K562 (cell line): ENCODE data around the gene FAM161B. TPM values are rescaled to one million over a fixed set of nuclear protein-coding genes. Genes with fewer than 3 reads are reported as not detected.
"Not testable (repeated sequence)": the region's sequence is repeated elsewhere in the genome, so short reads cannot be mapped to it uniquely, and the experiment has no call there.

Source experiments
- ATAC-seq: fragments of 200-7000 bp; cut with Tn5 transposase; 3 replicates; pipeline ENCODE4 v1.9.1; 2020; ENCODE audit warnings: moderate library complexity
- BruUV-seq: library from RNA; stranded (reverse); fragments of 400-500 nt; replicated peaks from 2 replicates; lab custom pipeline; 2021; lab: Mats Ljungman, UMichigan
- CTCF ChIA-PET: fragments of 300-600 bp; formaldehyde crosslinking; extraction: SDS; loops from one replicate; lab custom pipeline; 2021; ENCODE audit warnings: low intra/inter-chr PET ratio; lab: Yijun Ruan, JAX
- POLR2A ChIA-PET: fragments of 300-600, 350-650 bp; sonication (Branson Sonifier 250); formaldehyde crosslinking; extraction: SDS; loops from one replicate; lab custom pipeline; 2021; ENCODE audit warnings: antibody characterized with exemption, inconsistent platforms; lab: Yijun Ruan, JAX
- DNase-seq, 4 experiments: peaks; one replicate each; pipeline versions ENCODE4 v3.0.0 to v3.0.0-alpha.2; 2011 to 2018; ENCODE audit warnings: low spot score in 3 of 4, mixed read lengths in 3 of 4; ENCODE audit errors: extremely low read depth in 1 of 4
- FAIRE-seq: peaks from 2 replicates; lab custom pipeline; 2011; peaks lifted over from hg19 to GRCh38; lab: Jason Lieb, UNC
- H2AFZ ChIP-seq: 2 replicates; pipeline ENCODE4 v1.6.0; 2011; ENCODE audit warnings: low read depth, low read length, control low read depth, inconsistent platforms
- H3K27ac ChIP-seq: fragments of 200-600 bp; 3 replicates; pipeline ENCODE4 v1.8.0; 2011; ENCODE audit warnings: low read depth, mild to moderate bottlenecking, control low read depth, inconsistent platforms, low read length, moderate library complexity, mixed read lengths; ENCODE audit errors: extremely low read depth
- H3K27me3 ChIP-seq, 2 experiments: fragments of 300-600 bp in 1 of 2; 2 replicates in 1 of 2; 3 replicates in 1 of 2; pipeline versions ENCODE4 v1.6.0 to v1.8.0; 2011; ENCODE audit warnings: inconsistent platforms in 2 of 2, low read length in 2 of 2, mild to moderate bottlenecking in 1 of 2, mixed read lengths in 1 of 2, moderate library complexity in 1 of 2; ENCODE audit not compliant: control insufficient read depth in 2 of 2, insufficient read depth in 2 of 2
- H3K36me3 ChIP-seq: fragments of 300-600 bp; 3 replicates; pipeline ENCODE4 v1.8.0; 2011; ENCODE audit warnings: mild to moderate bottlenecking, low read length, inconsistent platforms; ENCODE audit not compliant: control insufficient read depth, insufficient read depth
- H3K4me1 ChIP-seq, 2 experiments: fragments of 200-600 bp in 1 of 2; replicated peaks in 1 of 2; 2 replicates in 1 of 2; 3 replicates in 1 of 2; pipeline versions ENCODE4 v1.5.1 to v1.8.0; 2011; ENCODE audit warnings: inconsistent platforms in 2 of 2, low read length in 2 of 2, mild to moderate bottlenecking in 1 of 2, mixed read lengths in 1 of 2, moderate library complexity in 1 of 2; ENCODE audit not compliant: control insufficient read depth in 2 of 2, insufficient read depth in 2 of 2
- H3K4me2 ChIP-seq: 2 replicates; pipeline ENCODE4 v1.6.1; 2011; ENCODE audit warnings: low read length, control low read depth, inconsistent platforms, mixed read lengths; ENCODE audit not compliant: insufficient read depth
- H3K4me3 ChIP-seq: fragments of 200-600 bp; sonication (generic), shearing (Covaris generic); 2 replicates; pipeline ENCODE4 v1.5.1; 2016; ENCODE audit warnings: control low read depth, inconsistent platforms
- H3K79me2 ChIP-seq: fragments of 200-600 bp; 3 replicates; pipeline ENCODE4 v1.8.0; 2011; ENCODE audit warnings: low read length, inconsistent platforms; ENCODE audit not compliant: control insufficient read depth, insufficient read depth
- H3K9ac ChIP-seq, 2 experiments: 2 replicates each; pipeline versions ENCODE4 v1.6.0 to v1.6.1; 2011; ENCODE audit warnings: low read depth in 2 of 2, low read length in 2 of 2, control low read depth in 1 of 2, inconsistent platforms in 1 of 2, mild to moderate bottlenecking in 1 of 2, mixed read lengths in 1 of 2; ENCODE audit not compliant: insufficient read depth in 1 of 2
- H3K9me1 ChIP-seq: one replicate; pipeline ENCODE4 v1.6.0; 2011; ENCODE audit warnings: inconsistent platforms, mild to moderate bottlenecking, low read length, moderate library complexity; ENCODE audit not compliant: control insufficient read depth, insufficient read depth
- H3K9me3 ChIP-seq: replicated peaks from 2 replicates; pipeline ENCODE4 v1.5.1; 2011; ENCODE audit warnings: low read depth, low read length, inconsistent platforms; ENCODE audit not compliant: control insufficient read depth, insufficient read depth
- H4K20me1 ChIP-seq: replicated peaks from 2 replicates; pipeline ENCODE4 v1.6.1; 2011; ENCODE audit warnings: low read length, inconsistent platforms, mixed read lengths; ENCODE audit not compliant: control insufficient read depth, insufficient read depth
- ATF4 ChIP-seq: fragments of 450-650 bp; formaldehyde crosslinking; IDR thresholded peaks from 2 replicates; pipeline ENCODE4 v1.4.0; 2022; ENCODE audit warnings: mild to moderate bottlenecking, moderate library complexity
- CGGBP1 ChIP-seq: fragments of 250-450 bp; sonication (Bioruptor Pico); IDR thresholded peaks from 2 replicates; pipeline ENCODE4 v1.9.0; 2021; ENCODE audit warnings: mild to moderate bottlenecking
- CREB3 ChIP-seq: fragments of 450-650 bp; conservative IDR thresholded peaks from 2 replicates; pipeline ENCODE4 v1.6.1; 2016; ENCODE audit warnings: missing genetic modification characterization, low read depth, mild to moderate bottlenecking, missing compliant biosample characterization, moderate library complexity
- CREB5 ChIP-seq: fragments of 250-450 bp; sonication (Bioruptor Pico); IDR thresholded peaks from 2 replicates; pipeline ENCODE4 v1.5.0; 2020; ENCODE audit warnings: mild to moderate bottlenecking
- PTRF ChIP-seq: fragments of 450-650 bp; IDR thresholded peaks from 2 replicates; pipeline ENCODE4 v1.6.1; 2016; ENCODE audit warnings: mild to moderate bottlenecking, missing genetic modification characterization, missing compliant biosample characterization
- ZC3H4 ChIP-seq: sonication (generic); formaldehyde crosslinking; IDR thresholded peaks from 2 replicates; pipeline ENCODE4 v1.9.0; 2021; ENCODE audit warnings: missing genetic modification reagents, borderline replicate concordance
- WGBS: fragments of 100-300 bp; shearing (Covaris generic); methylation state at CpG from one replicate; pipeline ENCODE4 v1.1.6; 2016; ENCODE audit warnings: low coverage, mixed read lengths; ENCODE audit not compliant: insufficient coverage; ENCODE audit errors: missing lambda C conversion rate; 5-methylcytosine and 5-hydroxymethylcytosine counted together
- in situ Hi-C: fragments of 300-500 bp; cut with MboI; formaldehyde crosslinking; loops from 4 replicates; pipeline ENCODE4 v1.15.0; 2018; ENCODE audit warnings: inconsistent platforms, mixed read lengths
- intact Hi-C: fragments of 100-400 bp; cut with micrococcal nuclease; formaldehyde crosslinking; loops from 2 replicates; pipeline ENCODE4 v1.14.2; 2022
- polyA plus RNA-seq, 8 experiments: library from polyadenylated mRNA; depleted of rRNA in 4 of 8; stranded (reverse) in 5 of 8; unstranded in 3 of 8; fragments of >200 nt; fragmentation: Nextera tagmentation in 2 of 8; fragmentation: Illumina TruSeq in 1 of 8; extraction: Ambion mirVana in 2 of 8; extraction: Trizol in 1 of 8; gene quantifications; 2 replicates each; pipeline versions ENCODE4 v1.2.1 to v1.2.3, GENCODE V29; 2011 to 2014; ENCODE audit warnings: inconsistent platforms in 1 of 8, missing spikeins in 1 of 8
- total RNA-seq, 7 experiments: library from RNA; depleted of rRNA in 6 of 7; stranded (reverse); fragments of >200 nt in 6 of 7; fragmentation: Illumina TruSeq in 2 of 7; extraction: Trizol in 2 of 7; gene quantifications; 2 replicates each; pipeline versions ENCODE4 v1.2.1 to v1.2.3, GENCODE V29; 2011 to 2021; ENCODE audit warnings: low replicate concordance in 1 of 7

FAM161B gene
- total and polyA plus RNA-seq, 9 of the 15 experiments (the other 6 are each of a cell fraction or from before 2014, with no cell fraction given), result 0.15 to 1.3 (median 0.84) TPM

- H3K79me2 ChIP-seq, result peaks cover 40% of the 10 kb centered on the region
- BruUV-seq, H3K4me1 ChIP-seq: not testable (repeated sequence)
Measured at GRCh38 chr14:73894180-73894687, 55.7 kb downstream of the FAM161B start.

GRCh38 chr14:73889376-73889775 lies 60.5 kb downstream of the FAM161B start:
- H3K9me1 ChIP-seq, result no peaks in the 10 kb centered on the region
- CTCF ChIA-PET, result no interaction called here
- no peak overlapping the region for H2AFZ ChIP-seq
- 70% methylated on average over 3 of the region's 5 CpGs for WGBS
- no peak for DNase-seq
- no peak for ATAC-seq
- intact Hi-C loops, result loop anchor here (5.0 kb wide), 1 partner anchor 147 kb away; no protein-coding TSS in a partner anchor
- no peaks in the 10 kb centered on the region for H4K20me1 ChIP-seq
- in situ Hi-C loops, result no loop called here
- H3K27me3 ChIP-seq, result no peaks in the 10 kb centered on the region
- TF ChIP-seq CREB5 (CRISPR knock-in tag) (no peak), ATF4 (no peak), PTRF (tag) (no peak), CGGBP1 (no peak), ZC3H4 (CRISPR knock-in tag) (no peak), CREB3 (tag) (no peak)
- no peak overlapping the region for H3K27ac ChIP-seq
- no peak overlapping the region for H3K4me2 ChIP-seq
- FAIRE-seq, result no peak
- no peak overlapping the region for H3K4me3 ChIP-seq
- no TSS peak for BruUV-seq
- POLR2A ChIA-PET, result interaction anchor here (0.7 to 1.4 kb wide), 4 partner anchors 15 to 642 kb away, joined by 3 to 6 read pairs (median 4); no protein-coding TSS in a partner anchor
- peaks cover 4 to 6% of the 10 kb centered on the region in 2 experiments; a peak in 4 of 5 replicates for H3K4me1 ChIP-seq
- no peaks in the 10 kb centered on the region for H3K9me3 ChIP-seq
- H3K79me2 ChIP-seq, result peaks cover 80% of the 10 kb centered on the region
- H3K36me3 ChIP-seq, result peaks cover 26% of the 10 kb centered on the region; the same call in 2 of the 3 replicates
- no peak overlapping the region for H3K9ac ChIP-seq

More at GRCh38 chr14:73894180-73894687, 55.7 kb downstream of the FAM161B start:
- H3K27ac ChIP-seq, H3K9ac ChIP-seq, DNase-seq, intact Hi-C loops, H3K9me1 ChIP-seq, CTCF ChIA-PET, ATAC-seq, H3K4me2 ChIP-seq, FAIRE-seq, POLR2A ChIA-PET, H3K4me3 ChIP-seq, H2AFZ ChIP-seq, in situ Hi-C loops, H3K9me3 ChIP-seq, H3K27me3 ChIP-seq, H4K20me1 ChIP-seq: not testable (repeated sequence)
- WGBS, result 97% methylated on average over 3 of the region's 6 CpGs
- peaks cover 70% of the 10 kb centered on the region for H3K36me3 ChIP-seq
